Inflammatory macrophage (primary cell): Measurements from ENCODE around the gene UBAC1.
A peak's percentile ranks its signal among the peaks of the same experiment; 100 is the strongest.

ENCODE experiments used
- DNase-seq, 2 donors: peaks; one replicate each; pipeline ENCODE4 v3.0.0-alpha.2; 2020 to 2022
- total RNA-seq, 18 experiments: gene quantifications; one replicate each; lab custom pipeline; 2026; ENCODE audit warnings: mixed read lengths in 6 of 18, inconsistent platforms in 2 of 18; lab: John Stamatoyannopoulos, UW

UBAC1 gene
- total RNA-seq, result 10.8 to 80.8 (median 56.1) reads per million in 18 experiments

- DNase-seq, result peak; percentile 96 to 98
Measured at GRCh38 chr9:135961277-135961715, at the start of gene UBAC1. TSS of gene UBAC1 (minus strand) at chr9:135961373. CDS start at chr9:135961162, 211 bp downstream.

- DNase-seq, result no peak
Measured at GRCh38 chr9:136010615-136011361, 49.6 kb upstream of the UBAC1 start.

GRCh38 chr9:136010176-136010575, 49.0 kb upstream of the UBAC1 start:
- no peak for DNase-seq

DNA sequence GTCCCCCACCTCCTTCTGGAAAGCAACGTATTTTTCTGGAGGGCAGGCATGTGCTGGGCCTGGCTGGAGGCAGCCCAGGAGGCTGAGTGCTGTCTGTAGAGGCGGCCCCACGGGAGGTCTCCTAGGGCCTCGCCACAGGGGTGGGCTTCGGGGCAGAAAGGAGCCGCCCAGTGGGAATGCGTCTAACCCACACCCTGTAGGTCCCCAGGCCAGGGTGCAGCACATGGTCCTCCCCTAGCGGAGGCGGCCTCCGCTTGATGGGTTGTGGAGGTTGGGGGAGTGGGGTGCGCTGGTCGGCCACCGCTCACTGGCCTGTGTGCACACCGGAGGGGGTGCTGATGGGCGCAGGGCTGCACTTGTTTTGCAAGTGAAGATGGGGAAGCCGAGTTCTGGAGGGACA, 48.3 kb upstream of the UBAC1 start:
- DNase-seq, result no peak

- no peak for DNase-seq
Measured at GRCh38 chr9:136008693-136008997, 47.5 kb upstream of the UBAC1 start.

GRCh38 chr9:136007934-136008692, 46.9 kb upstream of the UBAC1 start:
- no peak for DNase-seq

- no peak for DNase-seq
Measured at GRCh38 chr9:136007276-136007933, 46.2 kb upstream of the UBAC1 start.

GRCh38 chr9:136006169-136006568, 45.0 kb upstream of the UBAC1 start:
- DNase-seq, result no peak

DNA sequence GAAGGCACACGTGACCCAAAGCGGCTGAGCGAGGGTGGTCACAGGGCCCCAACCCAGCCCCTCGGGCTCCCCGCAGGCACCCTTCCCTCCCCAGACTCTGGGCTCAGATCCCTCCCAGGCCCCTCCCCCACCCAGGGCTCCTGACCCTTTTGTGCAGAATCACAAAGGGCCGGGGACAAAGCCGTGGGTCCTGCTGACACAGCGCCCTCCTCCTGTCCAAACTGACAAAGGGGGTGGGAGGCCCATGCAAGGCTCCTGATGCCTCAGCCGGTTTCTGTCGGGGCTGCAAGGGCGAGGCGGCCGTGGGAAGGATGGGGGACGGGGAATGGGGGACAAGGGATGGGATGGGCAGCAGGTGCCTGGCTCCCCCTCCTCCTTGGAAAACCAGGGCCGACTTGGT, 43.5 kb upstream of the UBAC1 start:
- no peak for DNase-seq

GRCh38 chr9:136004219-136004618, 43.0 kb upstream of the UBAC1 start:
- DNase-seq, result no peak

DNA sequence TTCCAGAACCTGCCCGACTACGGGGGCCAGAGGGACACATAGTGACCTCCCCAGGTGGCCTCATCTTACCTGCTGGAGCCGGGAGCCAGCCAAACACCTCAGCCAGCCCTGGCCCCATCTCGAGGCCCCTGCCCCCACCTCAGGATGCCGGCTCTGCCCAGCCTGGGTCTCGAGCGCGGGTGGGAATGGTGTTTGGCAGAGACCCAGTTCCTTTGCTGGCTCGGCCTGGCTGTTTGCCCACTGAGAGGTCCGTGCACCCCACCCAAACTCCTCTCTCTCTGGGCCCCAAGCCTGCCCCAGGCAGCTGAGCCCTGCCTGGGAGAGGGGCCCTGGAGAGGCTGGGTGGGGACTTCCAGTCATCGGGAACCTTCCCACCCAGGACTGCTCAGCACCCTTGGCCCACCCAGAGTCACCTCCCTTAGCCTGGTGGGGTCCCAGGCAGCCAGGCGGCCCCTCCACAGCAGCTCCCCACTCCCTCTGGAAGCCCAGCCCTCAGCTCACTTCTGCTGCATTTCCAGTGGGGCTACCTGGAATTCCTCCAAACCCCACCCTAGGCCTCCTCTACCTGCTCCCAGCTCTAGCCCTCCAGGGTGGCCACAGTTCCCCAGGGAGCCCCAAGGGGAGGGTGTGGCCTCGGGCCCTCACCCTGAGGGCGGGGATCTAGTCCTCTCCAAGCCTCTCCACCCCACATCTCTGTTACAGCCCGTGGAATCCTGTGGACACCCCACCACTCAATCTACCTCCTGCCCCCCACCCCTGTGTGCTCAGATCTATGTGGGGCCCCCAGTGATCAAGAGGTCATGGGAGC, 42.4 kb upstream of the UBAC1 start:
- DNase-seq, result no peak

GRCh38 chr9:136002881-136003280, 41.7 kb upstream of the UBAC1 start:
- no peak for DNase-seq

GRCh38 chr9:136002215-136002614, 41.0 kb upstream of the UBAC1 start:
- no peak for DNase-seq

- DNase-seq, result no peak
Measured at GRCh38 chr9:136001231-136001630, 40.1 kb upstream of the UBAC1 start.

GRCh38 chr9:135998410-135999071, 37.4 kb upstream of the UBAC1 start:
- no peak for DNase-seq

DNA sequence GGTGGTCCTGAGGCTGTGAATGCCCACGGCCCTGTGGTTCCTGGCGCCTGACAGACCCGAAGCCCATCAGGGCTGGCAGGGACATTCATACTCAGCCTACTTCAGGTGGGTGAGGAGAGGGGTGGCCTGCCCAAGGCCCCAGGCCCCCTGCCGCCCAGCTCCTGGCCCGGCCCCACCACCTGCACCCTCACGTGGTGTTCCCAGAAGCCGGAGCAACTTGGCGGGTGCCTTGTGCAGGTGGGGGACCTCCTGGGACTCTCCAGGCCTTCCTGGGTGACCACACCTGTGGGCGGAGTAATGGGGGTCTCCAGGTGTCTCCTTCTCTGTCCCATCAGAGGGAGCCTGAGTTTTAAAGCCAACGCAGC, 36.8 kb upstream of the UBAC1 start:
- no peak for DNase-seq

GRCh38 chr9:135997090-135998015, 36.2 kb upstream of the UBAC1 start:
- DNase-seq, result peak in 1 of 2 donors; percentile 28

DNA sequence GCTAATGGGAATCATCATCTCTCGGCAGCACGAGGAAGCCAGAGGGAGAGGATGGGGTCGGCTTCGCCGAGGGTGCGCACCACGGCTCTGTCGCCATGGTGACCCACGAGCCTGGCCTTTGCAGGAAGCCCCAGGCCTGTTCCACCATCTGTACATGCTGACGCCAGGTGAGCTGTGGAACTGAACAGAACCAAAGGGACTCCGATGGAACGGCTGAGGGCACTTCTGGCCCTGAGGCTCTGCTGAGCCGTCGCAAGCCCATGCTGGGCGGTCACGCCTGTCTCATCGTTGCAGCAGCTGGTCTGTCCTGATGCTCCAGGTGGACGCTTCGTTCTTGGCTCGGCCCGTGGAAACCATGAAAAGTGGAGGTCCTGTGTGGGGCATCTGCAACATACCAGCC, 34.6 kb upstream of the UBAC1 start:
- no peak for DNase-seq

DNA sequence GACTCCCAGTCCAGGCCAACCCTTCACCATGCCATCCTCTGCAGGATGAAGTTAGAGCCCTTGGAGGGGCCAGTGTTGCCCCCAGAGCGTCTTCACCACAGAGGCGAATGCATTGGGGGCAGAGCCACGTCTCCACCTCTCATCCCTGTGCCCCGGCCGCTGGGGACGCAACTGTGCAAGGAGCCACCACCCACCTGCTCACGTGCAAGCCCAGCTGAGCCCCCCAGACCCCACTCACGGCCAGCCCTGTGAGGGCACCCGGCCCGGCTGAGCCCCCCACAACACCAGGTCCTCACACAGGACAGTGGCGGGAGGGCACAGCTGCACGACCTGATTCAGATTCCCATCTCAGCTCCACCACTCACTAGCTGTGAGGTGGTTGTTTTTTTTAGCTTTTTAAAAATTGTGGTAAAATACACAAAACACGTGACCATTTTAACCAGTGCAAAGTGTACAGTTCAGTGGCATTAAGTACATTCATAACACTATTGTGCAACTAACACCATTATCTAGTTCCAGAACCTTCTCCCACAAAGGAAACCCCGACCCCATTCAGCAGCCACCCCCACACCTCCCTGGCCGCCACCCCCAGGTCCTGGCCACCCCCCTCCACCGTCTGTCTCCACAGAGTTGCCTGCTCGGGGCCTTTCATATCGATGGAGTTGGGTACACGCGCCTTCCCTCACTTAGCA, 33.5 kb upstream of the UBAC1 start:
- DNase-seq, result peak; percentile 14 to 23

GRCh38 chr9:135993765-135994500, 32.8 kb upstream of the UBAC1 start:
- no peak for DNase-seq
